HG03039 (cell line): Measurements from ENCODE around the gene UBE3C.
"Not testable (repeated sequence)": the region's sequence is repeated elsewhere in the genome, so short reads cannot be mapped to it uniquely, and the experiment has no call there.

Experiments used
- ATAC-seq: cut with Tn5 transposase; IDR thresholded peaks from one replicate; pipeline ENCODE4 v1.9.1; 2021; ENCODE audit warnings: mild to moderate bottlenecking, moderate library complexity; ENCODE audit not compliant: unreplicated experiment

The UBE3C gene

GRCh38 chr7:157270060-157270444 lies 131.3 kb downstream of the UBE3C start:
- ATAC-seq: no peak

- no peak for ATAC-seq
Observed at GRCh38 chr7:157271315-157271990, 132.7 kb downstream of the UBE3C start.

- ATAC-seq: no peak
Observed at GRCh38 chr7:157271991-157272324, 133.2 kb downstream of the UBE3C start.

GRCh38 chr7:157272351-157273207 lies 133.9 kb downstream of the UBE3C start:
- no peak for ATAC-seq

- peak; percentile 58 for ATAC-seq
Observed at GRCh38 chr7:157273208-157274093, 134.7 kb downstream of the UBE3C start.

- ATAC-seq: not testable (repeated sequence)
Observed at GRCh38 chr7:157274094-157274634, 135.4 kb downstream of the UBE3C start.

- ATAC-seq: no peak
Observed at GRCh38 chr7:157274991-157275427, 136.3 kb downstream of the UBE3C start.

- no peak for ATAC-seq
Observed at GRCh38 chr7:157276091-157276561, 137.4 kb downstream of the UBE3C start.

GRCh38 chr7:157276731-157277562 lies 138.2 kb downstream of the UBE3C start:
- ATAC-seq: no peak

GRCh38 chr7:157277568-157277967 lies 138.8 kb downstream of the UBE3C start:
- ATAC-seq: not testable (repeated sequence)

GRCh38 chr7:157278167-157278790 lies 139.6 kb downstream of the UBE3C start:
- ATAC-seq: no peak

GRCh38 chr7:157278791-157279724 lies 140.3 kb downstream of the UBE3C start:
- ATAC-seq: no peak

GRCh38 chr7:157279741-157280215 lies 141.1 kb downstream of the UBE3C start:
- no peak for ATAC-seq

GRCh38 chr7:157280216-157280841 lies 141.6 kb downstream of the UBE3C start:
- ATAC-seq: no peak

GRCh38 chr7:157281221-157281998 lies 142.7 kb downstream of the UBE3C start:
- no peak for ATAC-seq

GRCh38 chr7:157282141-157282801 lies 143.5 kb downstream of the UBE3C start:
- ATAC-seq: no peak
